ENCODE measurements around the gene ELFN2.

ELFN2 gene

GRCh38 chr22:37366601-37367000 is 60.7 kb downstream of the ELFN2 start:
- Histone ChIP-seq H3K4me3 (replicated peaks; ENCODE audit: low read depth, low read length) (no peak overlapping the region), H3K27me3 (replicated peaks; ENCODE audit: control insufficient read depth, insufficient read depth, low read length) (no peaks in the 10 kb centered on the region; the same call in 1 of the 2 replicates), H3K36me3 (ENCODE audit: control insufficient read depth, insufficient read depth, low read length) (no peaks in the 10 kb centered on the region; the same call in 1 of the 2 replicates)
- no peak for DNase-seq (ENCODE audit: extremely low read depth, insufficient read length)
- TF ChIP-seq, protein P1, sequence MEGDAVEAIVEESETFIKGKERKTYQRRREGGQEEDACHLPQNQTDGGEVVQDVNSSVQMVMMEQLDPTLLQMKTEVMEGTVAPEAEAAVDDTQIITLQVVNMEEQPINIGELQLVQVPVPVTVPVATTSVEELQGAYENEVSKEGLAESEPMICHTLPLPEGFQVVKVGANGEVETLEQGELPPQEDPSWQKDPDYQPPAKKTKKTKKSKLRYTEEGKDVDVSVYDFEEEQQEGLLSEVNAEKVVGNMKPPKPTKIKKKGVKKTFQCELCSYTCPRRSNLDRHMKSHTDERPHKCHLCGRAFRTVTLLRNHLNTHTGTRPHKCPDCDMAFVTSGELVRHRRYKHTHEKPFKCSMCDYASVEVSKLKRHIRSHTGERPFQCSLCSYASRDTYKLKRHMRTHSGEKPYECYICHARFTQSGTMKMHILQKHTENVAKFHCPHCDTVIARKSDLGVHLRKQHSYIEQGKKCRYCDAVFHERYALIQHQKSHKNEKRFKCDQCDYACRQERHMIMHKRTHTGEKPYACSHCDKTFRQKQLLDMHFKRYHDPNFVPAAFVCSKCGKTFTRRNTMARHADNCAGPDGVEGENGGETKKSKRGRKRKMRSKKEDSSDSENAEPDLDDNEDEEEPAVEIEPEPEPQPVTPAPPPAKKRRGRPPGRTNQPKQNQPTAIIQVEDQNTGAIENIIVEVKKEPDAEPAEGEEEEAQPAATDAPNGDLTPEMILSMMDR (IDR thresholded peaks at IDR 0.05; ENCODE audit: insufficient read depth, low read length, poor library complexity, severe bottlenecking): no peak

GRCh38 chr22:37365950-37366349 is 61.3 kb downstream of the ELFN2 start:
- H3K27me3 ChIP-seq (replicated peaks; ENCODE audit: control insufficient read depth, insufficient read depth, low read length): no peaks in the 10 kb centered on the region; the same call in 1 of the 2 replicates
- DNase-seq (ENCODE audit: extremely low read depth, insufficient read length): no peak
- no peaks in the 10 kb centered on the region; the same call in 1 of the 2 replicates for H3K36me3 ChIP-seq (ENCODE audit: control insufficient read depth, insufficient read depth, low read length)
- no peak overlapping the region for H3K4me3 ChIP-seq (replicated peaks; ENCODE audit: low read depth, low read length)
- TF ChIP-seq, protein P1 (IDR thresholded peaks at IDR 0.05; ENCODE audit: insufficient read depth, low read length, poor library complexity, severe bottlenecking): no peak

GRCh38 chr22:37363261-37363992 is 63.9 kb downstream of the ELFN2 start:
- no peaks in the 10 kb centered on the region; the same call in 1 of the 2 replicates for H3K27me3 ChIP-seq (replicated peaks; ENCODE audit: control insufficient read depth, insufficient read depth, low read length)
- DNase-seq (ENCODE audit: extremely low read depth, insufficient read length): no peak

DNA sequence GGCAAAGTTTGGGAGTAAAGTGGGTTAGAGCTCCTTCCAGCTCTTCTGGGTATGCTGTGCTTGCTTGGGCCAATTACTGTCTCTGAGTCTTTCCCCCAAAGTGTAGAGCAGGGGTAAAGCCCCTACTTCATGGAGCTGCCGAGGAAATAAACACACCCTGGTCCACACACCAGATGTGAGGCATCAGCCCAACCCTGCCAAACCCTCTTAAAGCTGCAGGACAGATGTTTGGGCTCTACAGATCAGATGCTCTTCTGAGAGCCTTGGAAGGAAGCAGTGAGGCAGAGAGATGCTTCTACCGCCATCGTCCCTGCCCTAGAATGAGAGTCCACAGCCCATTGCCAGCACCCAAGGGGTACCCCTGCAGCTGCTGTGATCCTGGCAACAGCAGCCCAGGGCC is 64.7 kb downstream of the ELFN2 start:
- no peaks in the 10 kb centered on the region; the same call in 1 of the 2 replicates for H3K27me3 ChIP-seq (replicated peaks; ENCODE audit: control insufficient read depth, insufficient read depth, low read length)
- no peak for DNase-seq (ENCODE audit: extremely low read depth, insufficient read length)
- TF ChIP-seq, protein P1 (IDR thresholded peaks at IDR 0.05; ENCODE audit: insufficient read depth, low read length, poor library complexity, severe bottlenecking): no peak
- H3K36me3 ChIP-seq (ENCODE audit: control insufficient read depth, insufficient read depth, low read length): no peaks in the 10 kb centered on the region; the same call in 1 of the 2 replicates
- H3K4me3 ChIP-seq (replicated peaks; ENCODE audit: low read depth, low read length): no peak overlapping the region

More at GRCh38 chr22:37363261-37363992, 63.9 kb downstream of the ELFN2 start:
- TF ChIP-seq, protein P1 (IDR thresholded peaks at IDR 0.05; ENCODE audit: insufficient read depth, low read length, poor library complexity, severe bottlenecking): no peak
- Histone ChIP-seq H3K36me3 (ENCODE audit: control insufficient read depth, insufficient read depth, low read length) (no peaks in the 10 kb centered on the region; the same call in 1 of the 2 replicates), H3K4me3 (replicated peaks; ENCODE audit: low read depth, low read length) (no peak overlapping the region)

DNA sequence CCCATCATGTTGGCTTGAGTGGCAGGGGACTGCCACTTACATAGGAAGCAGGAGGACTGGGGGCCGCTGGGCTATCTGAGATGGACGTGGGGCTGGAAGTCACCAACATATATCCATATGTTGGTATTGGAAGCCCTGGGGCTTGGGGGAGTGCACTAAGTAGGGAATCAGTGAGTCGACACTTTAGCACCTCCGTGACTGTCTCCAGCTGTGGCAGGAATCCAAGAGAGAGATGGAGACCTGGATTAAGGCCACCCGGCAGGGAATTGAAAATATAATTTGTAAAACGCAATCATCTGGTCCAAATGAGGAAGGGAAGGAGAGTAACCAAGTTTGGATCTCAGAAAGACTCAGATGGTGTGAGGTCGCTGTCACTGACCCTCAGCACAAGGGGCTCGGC is 68.4 kb downstream of the ELFN2 start:
- TF ChIP-seq, protein P1 (IDR thresholded peaks at IDR 0.05; ENCODE audit: insufficient read depth, low read length, poor library complexity, severe bottlenecking): no peak
- Histone ChIP-seq H3K36me3 (ENCODE audit: control insufficient read depth, insufficient read depth, low read length) (no peaks in the 10 kb centered on the region), H3K4me3 (replicated peaks; ENCODE audit: low read depth, low read length) (no peak overlapping the region), H3K27me3 (replicated peaks; ENCODE audit: control insufficient read depth, insufficient read depth, low read length) (peaks cover 2% of the 10 kb centered on the region)
- no peak for DNase-seq (ENCODE audit: extremely low read depth, insufficient read length)

All from GM06990 (cell line).